ENCODE results near the gene TXLNA. TPM values are rescaled to one million over a fixed set of nuclear protein-coding genes. Genes with fewer than 3 reads are reported as not detected.

The TXLNA gene
- total and polyA plus RNA-seq, 2 donors = 33.0 to 42.8 TPM

- Histone ChIP-seq H3K4me3 (ENCODE audit: low read depth, low read length) (no peak overlapping the region), H3K27ac (ENCODE audit: low read depth) (no peak overlapping the region), H3K36me3 (ENCODE audit: insufficient read depth) (no peaks in the 10 kb centered on the region), H3K4me1 (ENCODE audit: insufficient read depth) (no peaks in the 10 kb centered on the region)
- WGBS = 85% methylated on average over 6 of the region's 6 CpGs
- DNase-seq (ENCODE audit: extremely low spot score) = no peak
Measured at GRCh38 chr1:32208469-32208868, 29.0 kb downstream of the TXLNA start.

DNA sequence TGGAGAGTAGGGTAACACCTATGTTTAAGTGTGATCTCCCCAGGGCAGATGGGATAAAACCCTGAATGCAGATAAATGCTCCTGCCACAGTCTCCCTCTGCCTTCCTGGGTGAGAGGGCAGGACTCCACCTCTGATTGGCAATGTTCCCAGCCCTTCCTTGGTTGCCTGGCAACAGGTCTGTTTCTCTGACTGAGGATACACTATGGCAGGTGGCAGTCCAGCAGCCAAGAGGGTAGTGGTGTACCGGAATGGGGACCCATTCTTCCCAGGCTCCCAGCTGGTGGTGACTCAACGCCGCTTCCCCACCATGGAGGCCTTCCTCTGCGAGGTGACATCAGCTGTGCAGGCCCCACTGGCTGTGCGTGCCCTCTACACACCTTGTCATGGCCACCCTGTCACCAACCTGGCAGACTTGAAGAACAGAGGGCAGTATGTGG lies 29.4 kb downstream of the TXLNA start, which contains the start of gene DCDC2B:
DCDC2B (plus strand) TSS at position 199 of the 438 bp plus-strand sequence; CDS start at position 204, 5 bp downstream.
- Histone ChIP-seq H3K36me3 (ENCODE audit: insufficient read depth) (no peaks in the 10 kb centered on the region), H3K27ac (ENCODE audit: low read depth) (no peak within 1 kb of the TSS), H3K4me1 (ENCODE audit: insufficient read depth) (no peaks in the 10 kb centered on the region), H3K4me3 (ENCODE audit: low read depth, low read length) (no peak within 1 kb of the TSS)
- 72% methylated on average over 5 of the region's 5 CpGs for WGBS
- peak; percentile 54 for DNase-seq (ENCODE audit: extremely low spot score)

GRCh38 chr1:32215629-32216480 lies 36.4 kb downstream of the TXLNA start:
- Histone ChIP-seq H3K4me1 (ENCODE audit: insufficient read depth) (no peaks in the 10 kb centered on the region), H3K4me3 (ENCODE audit: low read depth, low read length) (no peak overlapping the region), H3K36me3 (ENCODE audit: insufficient read depth) (peaks cover 2% of the 10 kb centered on the region), H3K27ac (ENCODE audit: low read depth) (no peak overlapping the region)
- no peak for DNase-seq (ENCODE audit: extremely low spot score)
- 79% methylated on average over 10 of the region's 10 CpGs for WGBS

DNA sequence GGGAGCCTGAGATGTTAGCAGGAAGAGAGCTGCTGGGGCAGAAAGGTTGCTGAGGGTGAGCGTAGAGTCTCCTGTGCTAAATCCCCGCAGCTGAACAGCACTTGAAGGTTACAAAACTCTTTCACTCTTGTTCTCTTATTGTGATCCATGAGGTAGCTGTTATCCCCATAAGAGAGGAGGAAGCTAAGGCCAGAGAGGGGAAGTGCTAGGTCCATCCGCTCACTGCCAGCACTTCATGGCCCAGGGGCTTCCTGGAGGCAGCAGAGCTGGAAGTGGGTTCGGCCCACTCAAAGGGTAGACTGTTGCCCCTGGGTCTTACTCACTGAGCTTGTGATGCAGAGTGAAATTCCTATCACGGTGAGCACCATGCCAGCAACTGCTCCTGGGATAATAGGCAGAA lies 37.1 kb downstream of the TXLNA start:
- no peak for DNase-seq (ENCODE audit: extremely low spot score)
- Histone ChIP-seq H3K4me3 (ENCODE audit: low read depth, low read length) (no peak overlapping the region), H3K36me3 (ENCODE audit: insufficient read depth) (peaks cover 2% of the 10 kb centered on the region), H3K27ac (ENCODE audit: low read depth) (no peak overlapping the region), H3K4me1 (ENCODE audit: insufficient read depth) (no peaks in the 10 kb centered on the region)
- WGBS = 93% methylated on average over 5 of the region's 5 CpGs

- no peak overlapping the region for H3K4me3 ChIP-seq (ENCODE audit: low read depth, low read length)
- H3K4me1 ChIP-seq (ENCODE audit: insufficient read depth) = no peaks in the 10 kb centered on the region
- DNase-seq (ENCODE audit: extremely low spot score) = no peak
- no peak overlapping the region for H3K27ac ChIP-seq (ENCODE audit: low read depth)
- H3K36me3 ChIP-seq (ENCODE audit: insufficient read depth) = peaks cover 2% of the 10 kb centered on the region
- 84% methylated on average over 7 of the region's 7 CpGs for WGBS
Measured at GRCh38 chr1:32219022-32219421, 39.5 kb downstream of the TXLNA start.

DNA sequence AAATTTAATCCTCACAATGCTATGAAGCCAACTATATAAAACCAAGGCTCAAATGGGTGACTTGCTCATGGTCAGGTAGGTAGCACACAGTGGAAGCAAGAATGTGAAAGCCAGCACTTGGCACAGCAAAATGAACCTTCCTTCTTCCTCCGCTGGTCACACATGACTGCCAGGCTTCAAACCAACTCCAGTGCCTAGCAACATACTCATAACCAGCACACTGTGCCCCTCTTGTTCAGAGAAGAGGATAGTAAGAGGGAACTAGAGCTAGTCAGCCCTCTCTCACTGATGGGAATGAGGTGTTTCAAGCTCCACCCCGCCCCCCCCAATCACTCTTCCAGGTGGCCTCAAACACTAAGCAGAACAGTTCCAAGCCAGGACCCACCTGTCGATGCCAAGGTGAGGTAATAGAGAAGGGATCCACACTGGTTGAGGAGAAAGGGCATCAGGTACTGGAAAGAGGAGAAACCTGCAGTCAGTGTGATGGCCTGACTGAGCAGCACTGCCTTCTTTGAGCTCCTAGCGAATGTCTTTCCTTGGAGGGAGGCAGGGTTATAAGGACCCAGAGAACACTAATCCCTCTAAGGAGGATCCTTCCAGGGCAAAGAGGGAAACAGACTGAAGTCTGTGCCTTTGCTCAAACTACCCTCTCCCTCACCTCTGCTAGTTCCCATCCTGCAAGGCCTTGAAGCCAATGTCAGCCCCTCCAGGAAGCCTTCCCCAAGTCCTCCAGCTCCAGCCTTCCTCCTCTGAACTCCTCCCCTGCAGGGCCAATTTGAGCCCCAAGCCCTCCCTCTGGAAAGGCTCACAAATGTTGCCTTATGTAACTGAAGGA lies 41.5 kb downstream of the TXLNA start:
- peak overlapping the region; percentile 89 for H3K4me3 ChIP-seq (ENCODE audit: low read depth, low read length)
- 89% methylated on average over 4 of the region's 4 CpGs for WGBS
- no peaks in the 10 kb centered on the region for H3K4me1 ChIP-seq (ENCODE audit: insufficient read depth)
- no peak overlapping the region for H3K27ac ChIP-seq (ENCODE audit: low read depth)
- H3K36me3 ChIP-seq (ENCODE audit: insufficient read depth) = peaks cover 2% of the 10 kb centered on the region
- no peak for DNase-seq (ENCODE audit: extremely low spot score)

GRCh38 chr1:32221581-32221979 lies 42.1 kb downstream of the TXLNA start:
- H3K4me1 ChIP-seq (ENCODE audit: insufficient read depth) = no peaks in the 10 kb centered on the region
- peak overlapping the region; percentile 89 for H3K4me3 ChIP-seq (ENCODE audit: low read depth, low read length)
- H3K27ac ChIP-seq (ENCODE audit: low read depth) = no peak overlapping the region
- peaks cover 1% of the 10 kb centered on the region for H3K36me3 ChIP-seq (ENCODE audit: insufficient read depth)
- DNase-seq (ENCODE audit: extremely low spot score) = no peak
- whole genome bisulfite sequencing = 8% methylated on average over 13 of the region's 13 CpGs

DNA sequence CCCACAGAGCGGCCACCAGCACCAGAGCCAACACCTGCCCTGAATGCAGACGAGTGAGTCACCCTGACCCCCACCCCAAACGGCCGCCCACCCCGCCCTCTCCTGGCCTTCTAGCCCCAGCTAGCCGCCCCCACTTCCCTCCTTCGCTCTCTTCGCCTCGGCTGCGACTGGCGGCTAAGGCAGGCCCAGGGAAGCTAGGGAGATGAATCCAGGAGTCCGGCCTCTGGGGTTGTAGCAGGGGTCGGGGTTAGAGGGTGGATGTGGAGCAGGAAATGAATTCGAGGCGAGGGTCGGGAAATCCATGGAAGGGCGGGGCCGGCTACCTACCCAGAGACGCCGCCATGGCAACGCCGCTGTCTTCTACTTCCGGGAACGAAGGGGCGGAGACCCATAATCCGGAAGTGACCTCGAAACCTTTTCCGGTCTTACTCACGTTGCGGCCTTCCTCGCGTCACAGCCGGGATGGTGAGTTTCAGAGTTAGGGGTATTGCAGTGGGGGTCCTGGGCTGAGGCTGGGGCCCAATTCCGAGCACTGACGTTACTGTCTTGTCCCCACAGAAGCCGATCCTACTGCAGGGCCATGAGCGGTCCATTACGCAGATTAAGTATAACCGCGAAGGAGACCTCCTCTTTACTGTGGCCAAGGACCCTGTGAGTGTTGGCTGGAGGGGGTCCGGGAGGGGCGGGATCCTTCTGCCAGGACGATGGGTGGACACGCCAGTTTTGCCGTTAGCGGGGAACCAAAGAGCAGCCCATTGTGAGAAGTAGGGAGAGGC lies 42.7 kb downstream of the TXLNA start, which contains the start of the genes EIF3I and TMEM234:
EIF3I (plus strand) TSS at position 428 of the 776 bp plus-strand sequence; CDS start at position 463, 35 bp downstream.
TMEM234 (minus strand) TSS at position 374 of the 776 bp plus-strand sequence; CDS start at position 343, 31 bp downstream.
- Histone ChIP-seq H3K36me3 (ENCODE audit: insufficient read depth) (no peaks in the 10 kb centered on the region), H3K4me1 (ENCODE audit: insufficient read depth) (no peaks in the 10 kb centered on the region), H3K4me3 (ENCODE audit: low read depth, low read length) (peak within 1 kb of the TSS; percentile 89), H3K27ac (ENCODE audit: low read depth) (peak within 1 kb of the TSS; percentile 87)
- under 1% methylated on average over 46 of the region's 46 CpGs for WGBS
- peak; percentile 94 for DNase-seq (ENCODE audit: extremely low spot score)

- DNase-seq (ENCODE audit: extremely low spot score) = no peak
- Histone ChIP-seq H3K36me3 (ENCODE audit: insufficient read depth) (peaks cover 4% of the 10 kb centered on the region), H3K27ac (ENCODE audit: low read depth) (no peak overlapping the region), H3K4me3 (ENCODE audit: low read depth, low read length) (no peak overlapping the region), H3K4me1 (ENCODE audit: insufficient read depth) (no peaks in the 10 kb centered on the region)
- WGBS = 79% methylated on average over 3 of the region's 3 CpGs
Measured at GRCh38 chr1:32223683-32224082, 44.2 kb downstream of the TXLNA start.

DNA sequence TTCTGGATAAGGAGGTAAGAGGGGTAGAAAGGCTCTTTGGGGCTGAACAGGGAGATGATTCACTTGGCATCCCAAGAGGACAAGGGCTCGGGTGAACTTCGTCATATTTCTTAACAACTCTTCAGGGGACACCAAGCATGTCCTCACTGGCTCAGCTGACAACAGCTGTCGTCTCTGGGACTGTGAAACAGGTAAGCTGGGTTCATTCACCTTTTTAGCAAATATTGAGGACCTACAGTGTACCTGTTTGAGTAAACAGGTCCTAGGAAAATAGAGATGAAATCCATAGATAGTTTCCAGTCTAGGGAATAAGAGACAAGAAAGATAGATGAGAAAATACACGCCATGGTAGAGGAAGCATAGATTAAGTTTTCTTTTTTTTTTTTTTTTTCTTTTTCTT lies 44.8 kb downstream of the TXLNA start:
- Histone ChIP-seq H3K4me3 (ENCODE audit: low read depth, low read length) (no peak overlapping the region), H3K4me1 (ENCODE audit: insufficient read depth) (no peaks in the 10 kb centered on the region), H3K36me3 (ENCODE audit: insufficient read depth) (peaks cover 7% of the 10 kb centered on the region), H3K27ac (ENCODE audit: low read depth) (no peak overlapping the region)
- no peak for DNase-seq (ENCODE audit: extremely low spot score)
- WGBS = 91% methylated on average over 4 of the region's 4 CpGs

DNA sequence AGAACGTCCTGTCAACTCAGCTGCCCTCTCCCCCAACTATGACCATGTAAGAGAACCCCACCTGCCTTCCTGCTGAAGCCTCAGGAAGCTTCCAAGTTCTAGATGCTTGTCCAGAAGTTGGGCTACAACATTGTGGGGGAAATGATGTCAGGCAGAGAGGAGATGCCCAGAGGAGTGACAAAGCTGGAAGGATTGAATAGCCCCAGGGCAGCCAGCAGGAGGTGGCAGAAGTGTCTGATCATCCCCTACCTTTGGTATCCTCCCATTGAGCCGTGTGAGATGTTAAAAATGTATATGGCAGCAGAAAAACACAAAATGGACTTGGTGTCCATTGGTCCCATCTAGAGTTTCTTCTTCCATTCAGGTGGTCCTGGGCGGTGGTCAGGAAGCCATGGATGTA lies 49.3 kb downstream of the TXLNA start:
- 80% methylated on average over 3 of the region's 3 CpGs for WGBS
- Histone ChIP-seq H3K27ac (ENCODE audit: low read depth) (no peak overlapping the region), H3K36me3 (ENCODE audit: insufficient read depth) (peaks cover 10% of the 10 kb centered on the region), H3K4me3 (ENCODE audit: low read depth, low read length) (no peak overlapping the region), H3K4me1 (ENCODE audit: insufficient read depth) (no peaks in the 10 kb centered on the region)
- no peak for DNase-seq (ENCODE audit: extremely low spot score)

DNA sequence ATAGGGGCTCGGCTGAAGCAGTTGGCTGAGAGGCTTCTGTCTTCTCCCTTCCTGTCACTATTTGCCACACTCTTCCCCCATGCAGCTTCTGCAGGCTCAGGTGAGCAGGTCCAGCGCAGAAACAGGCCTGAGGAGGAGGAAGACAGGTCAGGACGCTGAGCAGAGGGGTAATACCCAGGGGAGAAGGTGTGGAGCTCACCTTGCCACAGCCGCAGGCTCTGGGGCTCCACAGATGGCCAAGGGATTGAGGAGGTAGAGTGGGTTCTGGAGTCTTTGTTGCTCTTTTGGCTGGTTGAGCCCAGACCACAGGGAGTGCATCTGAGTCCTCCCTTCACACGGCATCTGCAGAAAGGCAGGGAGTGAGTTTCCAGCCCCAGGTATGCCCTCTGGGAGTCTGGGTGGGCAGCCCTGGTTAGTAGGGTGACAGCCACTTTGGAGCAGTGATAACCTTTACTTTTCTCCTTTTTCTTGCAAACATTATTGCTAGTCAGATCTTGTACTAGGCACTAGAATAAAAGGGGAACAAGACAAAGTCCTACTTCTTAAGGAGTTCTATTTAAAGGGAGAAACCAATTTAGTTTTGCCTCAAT lies 52.5 kb downstream of the TXLNA start:
- no peak for DNase-seq (ENCODE audit: extremely low spot score)
- H3K4me3 ChIP-seq (ENCODE audit: low read depth, low read length) = no peak overlapping the region
- no peaks in the 10 kb centered on the region for H3K4me1 ChIP-seq (ENCODE audit: insufficient read depth)
- H3K36me3 ChIP-seq (ENCODE audit: insufficient read depth) = peaks cover 10% of the 10 kb centered on the region
- WGBS = 85% methylated on average over 5 of the region's 5 CpGs
- H3K27ac ChIP-seq (ENCODE audit: low read depth) = no peak overlapping the region
